ENCODE data around the gene ZNF217. TPM values are rescaled to one million over a fixed set of nuclear protein-coding genes. Genes with fewer than 3 reads are reported as not detected.

Gene ZNF217
- total and polyA plus RNA-seq, 10 of the 15 experiments (the other 5 are each of a cell fraction or from before 2014, with no cell fraction given), result 8.5 to 76.6 (median 40.6) TPM

DNA sequence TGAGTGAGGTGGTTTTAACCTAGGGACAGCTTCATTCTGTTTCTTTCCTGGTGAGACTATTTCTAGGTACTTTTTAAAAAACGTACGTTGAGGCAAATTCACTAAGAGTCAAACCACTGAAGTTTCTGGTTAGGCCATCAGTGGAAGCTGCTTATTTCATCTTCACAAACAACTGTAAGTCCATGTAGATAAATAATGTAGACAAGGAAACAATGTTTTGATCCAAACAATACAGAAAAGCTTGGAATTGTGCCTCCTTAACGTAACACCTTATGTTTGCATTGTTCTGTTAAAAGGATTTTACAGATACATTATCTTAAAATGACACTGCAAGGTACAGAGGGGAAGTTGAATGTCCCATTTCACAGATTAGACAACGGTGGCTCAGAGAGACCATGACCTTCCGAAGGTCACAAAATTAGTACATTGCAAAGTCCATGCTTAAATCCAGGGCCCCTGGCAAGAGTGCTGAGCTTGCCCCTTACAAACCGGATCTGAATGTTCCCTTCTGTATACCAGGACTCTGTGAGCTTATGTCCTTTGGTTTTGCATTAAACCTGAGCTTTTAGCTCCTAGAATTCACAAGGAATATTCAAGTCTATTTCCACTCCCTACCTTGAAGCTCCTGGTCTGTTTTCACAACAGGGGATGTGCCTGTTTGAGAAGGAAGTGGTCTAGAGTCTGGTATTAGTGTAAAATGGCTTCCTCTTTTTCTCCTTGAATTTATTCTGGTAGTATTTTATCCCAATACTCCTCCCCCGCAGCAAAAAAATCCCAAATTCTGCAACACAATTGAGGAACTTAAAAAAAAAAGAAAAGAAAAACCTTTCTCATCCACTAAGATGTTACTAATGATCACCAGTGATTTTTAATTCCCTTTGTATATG is 28.9 kb upstream of the ZNF217 start (continued):
- peak; percentile 86 for TF ChIP-seq ZNF592 (IDR thresholded peaks at IDR 0.05)
- peak; percentile 53; the same call in 1 of the 2 replicates for TF ChIP-seq SMARCA5 (IDR thresholded peaks at IDR 0.05)
- peak; percentile 34; the same call in 1 of the 2 replicates for TF ChIP-seq RUNX3 (IDR thresholded peaks at IDR 0.05; ENCODE audit: low read length)
- no peak for TF ChIP-seq KDM1A (IDR thresholded peaks at IDR 0.05; ENCODE audit: borderline replicate concordance)
- 0 out of 2 replicates have a peak, but pooled peaks have one; percentile 2 for TF ChIP-seq RELB (IDR thresholded peaks at IDR 0.05; ENCODE audit: low read depth)
- TF ChIP-seq SREBF2 (IDR thresholded peaks at IDR 0.05; ENCODE audit: low read length), result no peak
- peak in 1 of 2 experiments; percentile 12; a peak in 1 of 4 replicates for TF ChIP-seq BHLHE40 (IDR thresholded peaks at IDR 0.05; ENCODE audit: borderline replicate concordance in 1 of 2, low read depth in 2 of 2, low read length in 1 of 2)
- TF ChIP-seq ZNF687 (IDR thresholded peaks at IDR 0.05), result peak; percentile 47; the same call in 1 of the 2 replicates

All from GM12878 (cell line).